Esophagus squamous epithelium (tissue), 5 donors: ENCODE data around the gene KMT2C. TPM values are rescaled to one million over a fixed set of nuclear protein-coding genes. Genes with fewer than 3 reads are reported as not detected.
"Not testable (repeated sequence)": the region's sequence is repeated elsewhere in the genome, so short reads cannot be mapped to it uniquely, and the experiment has no call there.

Experiments used
- DNase-seq: peaks from one replicate; lab custom pipeline; 2025; lab: John Stamatoyannopoulos, UW
- H3K27ac ChIP-seq, 4 donors: fragments of 200-600 bp; sonication (generic); one replicate each; pipeline ENCODE4 v1.5.1; 2016 to 2019; ENCODE audit warnings: mild to moderate bottlenecking in 1 of 4
- H3K27me3 ChIP-seq, 4 donors: fragments of 200-600 bp; sonication (generic); 1 replicate in 3 of 4; 2 replicates in 1 of 4; pipeline versions ENCODE4 v1.5.1 to v1.6.0; 2017 to 2021; ENCODE audit warnings: antibody characterized with exemption in 1 of 4
- H3K36me3 ChIP-seq, 3 donors: fragments of 200-600 bp; sonication (generic); one replicate each; pipeline ENCODE4 v1.5.1; 2016 to 2019
- H3K4me1 ChIP-seq, 3 donors: fragments of 200-600 bp; sonication (generic); one replicate each; pipeline ENCODE4 v1.5.1; 2017 to 2019
- H3K4me3 ChIP-seq, 4 donors: fragments of 200-600 bp; sonication (generic); 1 replicate in 3 of 4; 2 replicates in 1 of 4; pipeline ENCODE4 v1.5.1; 2016 to 2019; ENCODE audit warnings: mild to moderate bottlenecking in 2 of 4, moderate library complexity in 1 of 4
- H3K9me3 ChIP-seq, 3 donors: fragments of 200-600 bp; sonication (generic); one replicate each; pipeline ENCODE4 v1.5.1; 2016 to 2019
- POLR2A ChIP-seq, 4 donors: fragments of 450-650 bp; IDR thresholded peaks; one replicate each; pipeline ENCODE4 v1.6.1; 2017; ENCODE audit warnings: antibody characterized with exemption in 4 of 4, mild to moderate bottlenecking in 4 of 4, moderate library complexity in 3 of 4
- WGBS, 2 donors: methylation state at CpG; one replicate each; pipeline ENCODE4 v1.1.5; 2018; 5-methylcytosine and 5-hydroxymethylcytosine counted together
- intact Hi-C: fragments of 100-400 bp; cut with DNase I; formaldehyde crosslinking; loops from one replicate; pipeline ENCODE4 v1.15.0; 2022
- total RNA-seq, 4 donors: library from RNA; depleted of rRNA; stranded (reverse); fragments of >200 nt; gene quantifications; one replicate each; pipeline ENCODE4 v1.1.0, GENCODE V29; 2016
- TF ChIP-seq, protein P1 (sequence below), 6 experiments: fragments of 450-650 bp in 4 of 6; fragments of 200-600 bp in 2 of 6; sonication (generic) in 2 of 6; IDR thresholded peaks; one replicate each; pipeline ENCODE4 v1.5.1; 2016 to 2019; ENCODE audit warnings: antibody characterized with exemption in 6 of 6, mild to moderate bottlenecking in 4 of 6, moderate library complexity in 4 of 6
- donor health status: DM: yes; HTN: yes; CAD: no.

KMT2C gene
- total RNA-seq, 4 donors from 2014 or later = 25.1 to 64.7 (median 43.4) TPM

DNA sequence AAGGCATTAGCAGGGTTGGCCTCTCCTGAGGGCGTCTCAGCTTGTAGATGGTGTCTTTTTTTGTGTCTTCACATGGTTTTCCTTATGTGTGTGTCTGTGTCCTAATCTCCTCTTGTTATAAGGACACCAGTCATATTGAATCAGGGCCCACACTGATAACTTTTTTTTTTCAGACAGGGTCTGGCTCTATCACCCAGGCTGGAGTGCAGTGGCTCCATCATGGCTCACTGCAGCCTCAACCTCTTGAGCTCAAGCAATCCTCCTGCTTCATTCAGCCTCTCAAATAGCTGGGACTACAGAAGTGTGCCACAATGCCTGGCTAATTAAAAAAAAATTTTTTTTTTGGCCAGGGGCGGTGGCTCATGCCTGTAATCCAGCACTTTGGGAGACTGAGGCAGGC is 41.3 kb upstream of the KMT2C start:
- Histone ChIP-seq H3K9me3 (no peaks in the 10 kb centered on the region), H3K27me3 (no peaks in the 10 kb centered on the region), H3K4me1 (no peaks in the 10 kb centered on the region), H3K36me3 (no peaks in the 10 kb centered on the region), H3K27ac (no peak overlapping the region), H3K4me3 (no peak overlapping the region)
- intact Hi-C loops = no loop called here
- no peak for TF ChIP-seq POLR2A (IDR thresholded peaks at IDR 0.05)
- TF ChIP-seq, protein P1, sequence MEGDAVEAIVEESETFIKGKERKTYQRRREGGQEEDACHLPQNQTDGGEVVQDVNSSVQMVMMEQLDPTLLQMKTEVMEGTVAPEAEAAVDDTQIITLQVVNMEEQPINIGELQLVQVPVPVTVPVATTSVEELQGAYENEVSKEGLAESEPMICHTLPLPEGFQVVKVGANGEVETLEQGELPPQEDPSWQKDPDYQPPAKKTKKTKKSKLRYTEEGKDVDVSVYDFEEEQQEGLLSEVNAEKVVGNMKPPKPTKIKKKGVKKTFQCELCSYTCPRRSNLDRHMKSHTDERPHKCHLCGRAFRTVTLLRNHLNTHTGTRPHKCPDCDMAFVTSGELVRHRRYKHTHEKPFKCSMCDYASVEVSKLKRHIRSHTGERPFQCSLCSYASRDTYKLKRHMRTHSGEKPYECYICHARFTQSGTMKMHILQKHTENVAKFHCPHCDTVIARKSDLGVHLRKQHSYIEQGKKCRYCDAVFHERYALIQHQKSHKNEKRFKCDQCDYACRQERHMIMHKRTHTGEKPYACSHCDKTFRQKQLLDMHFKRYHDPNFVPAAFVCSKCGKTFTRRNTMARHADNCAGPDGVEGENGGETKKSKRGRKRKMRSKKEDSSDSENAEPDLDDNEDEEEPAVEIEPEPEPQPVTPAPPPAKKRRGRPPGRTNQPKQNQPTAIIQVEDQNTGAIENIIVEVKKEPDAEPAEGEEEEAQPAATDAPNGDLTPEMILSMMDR (IDR thresholded peaks at IDR 0.05) = no peak
- WGBS, 2 donors = 96 to 100% methylated on average over 2 of the region's 2 CpGs
- DNase-seq = no peak

- DNase-seq = no peak
- Histone ChIP-seq H3K27ac (no peak overlapping the region), H3K4me1 (no peaks in the 10 kb centered on the region), H3K9me3 (no peaks in the 10 kb centered on the region), H3K27me3 (no peaks in the 10 kb centered on the region), H3K4me3 (no peak overlapping the region), H3K36me3 (no peaks in the 10 kb centered on the region)
- 88 to 90% methylated on average over 3 of the region's 3 CpGs for WGBS, 2 donors
- intact Hi-C loops = no loop called here
- TF ChIP-seq, protein P1 (IDR thresholded peaks at IDR 0.05) = no peak
- TF ChIP-seq POLR2A (IDR thresholded peaks at IDR 0.05) = no peak
Observed at GRCh38 chr7:152476551-152476950, 40.7 kb upstream of the KMT2C start.

DNA sequence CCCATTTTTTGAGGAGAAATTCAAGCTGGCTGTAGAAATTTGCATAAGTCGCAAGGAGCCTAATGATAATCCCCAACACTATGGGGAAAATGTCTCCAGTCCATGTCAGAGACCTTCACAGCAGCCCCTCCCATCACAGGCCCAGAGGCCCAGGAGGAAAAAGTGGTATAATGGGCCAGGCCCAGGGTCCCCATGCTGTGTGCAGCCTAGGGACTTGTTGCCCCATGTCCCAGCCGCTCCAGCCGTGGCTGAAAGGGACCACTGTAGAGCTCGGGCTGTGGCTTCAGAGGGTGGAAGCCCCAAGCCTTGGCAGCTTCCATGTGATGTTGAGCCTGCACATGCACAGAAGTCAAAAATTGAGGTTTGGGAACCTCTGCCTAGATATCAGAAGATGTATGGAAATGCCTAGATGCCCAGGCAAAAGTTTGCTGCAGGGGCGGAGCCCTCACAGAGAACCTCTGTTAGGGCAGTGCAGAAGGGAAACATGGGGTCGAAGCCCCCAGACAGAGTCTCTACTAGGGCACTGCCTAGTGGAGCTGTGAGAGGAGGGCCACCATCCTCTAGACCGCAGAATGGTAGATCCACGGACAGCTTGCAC is 35.3 kb upstream of the KMT2C start:
- H3K4me1 ChIP-seq, H3K9me3 ChIP-seq, DNase-seq, H3K27ac ChIP-seq, H3K27me3 ChIP-seq, H3K36me3 ChIP-seq, intact Hi-C loops, H3K4me3 ChIP-seq: not testable (repeated sequence)
- WGBS, 2 donors = 94 to 100% methylated on average over 3 to 4 of the region's 8 CpGs

- 55 to 56% methylated on average over 7 of the region's 7 CpGs for WGBS, 2 donors
Observed at GRCh38 chr7:152470251-152471022, 34.6 kb upstream of the KMT2C start.

GRCh38 chr7:152469576-152469975 is 33.8 kb upstream of the KMT2C start:
- H3K9me3 ChIP-seq, H3K4me3 ChIP-seq, H3K27ac ChIP-seq, DNase-seq, H3K36me3 ChIP-seq, H3K27me3 ChIP-seq, intact Hi-C loops: not testable (repeated sequence)
- H3K4me1 ChIP-seq = peaks cover 0 to 14% (median 7%) of the 10 kb centered on the region in 3 donors
- WGBS, 2 donors = 94 to 96% methylated on average over 5 to 7 of the region's 7 CpGs

More at GRCh38 chr7:152470251-152471022, 34.6 kb upstream of the KMT2C start:
- H3K27me3 ChIP-seq, H3K27ac ChIP-seq, intact Hi-C loops, H3K36me3 ChIP-seq, H3K4me3 ChIP-seq, H3K9me3 ChIP-seq, H3K4me1 ChIP-seq, DNase-seq: not testable (repeated sequence)

DNA sequence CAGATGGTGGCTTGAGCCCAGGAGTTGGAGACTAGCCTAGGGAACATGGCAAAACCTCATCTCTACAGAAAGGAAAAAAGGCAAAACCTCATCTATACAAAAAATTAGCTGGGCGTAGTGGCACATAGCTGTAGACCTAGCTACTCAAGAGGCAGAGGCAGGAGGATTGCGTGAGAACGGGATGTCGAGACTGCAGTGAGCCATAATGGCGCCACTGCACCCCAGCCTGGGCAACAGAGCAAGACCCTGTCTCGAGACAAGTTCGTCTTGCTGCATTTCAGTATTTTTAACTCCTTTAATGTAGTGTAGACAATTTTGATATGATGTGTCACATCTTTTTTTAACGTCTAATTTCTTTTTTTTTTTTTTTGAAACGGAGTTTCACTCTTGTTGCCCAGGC is 31.4 kb upstream of the KMT2C start:
- no peak overlapping the region for H3K4me3 ChIP-seq
- WGBS, 2 donors = 91 to 95% methylated on average over 9 of the region's 9 CpGs
- H3K27me3 ChIP-seq = no peaks in the 10 kb centered on the region
- TF ChIP-seq POLR2A (IDR thresholded peaks at IDR 0.05) = no peak
- TF ChIP-seq, protein P1 (IDR thresholded peaks at IDR 0.05) = no peak
- DNase-seq = no peak
- H3K36me3 ChIP-seq = no peaks in the 10 kb centered on the region
- intact Hi-C loops = no loop called here
- no peaks in the 10 kb centered on the region for H3K9me3 ChIP-seq
- peaks cover 3 to 21% (median 11%) of the 10 kb centered on the region in 3 donors for H3K4me1 ChIP-seq
- no peak overlapping the region for H3K27ac ChIP-seq
